GM20431 (cell line): ENCODE measurements around the gene LMO7.

Experiments
- in situ Hi-C: fragments of 300-500 bp; cut with MseI, MboI; formaldehyde crosslinking; loops from one replicate; pipeline ENCODE4 v1.15.0; 2020; ENCODE audit warnings: low sequenced_read_pairs; ENCODE audit not compliant: unreplicated experiment

The LMO7 gene

GRCh38 chr13:75645141-75645540, 9.0 kb downstream of the LMO7 start:
- in situ Hi-C loops, result no loop called here

GRCh38 chr13:75647126-75647784, 11.1 kb downstream of the LMO7 start:
- in situ Hi-C loops, result no loop called here

- in situ Hi-C loops, result no loop called here
Measured at GRCh38 chr13:75648446-75648845, 12.3 kb downstream of the LMO7 start.

GRCh38 chr13:75651013-75651412, 14.9 kb downstream of the LMO7 start:
- in situ Hi-C loops, result no loop called here

- in situ Hi-C loops, result no loop called here
Measured at GRCh38 chr13:75652726-75653125, 16.6 kb downstream of the LMO7 start.

- in situ Hi-C loops, result no loop called here
Measured at GRCh38 chr13:75656425-75656989, 20.4 kb downstream of the LMO7 start.

GRCh38 chr13:75657111-75657510, 21.0 kb downstream of the LMO7 start:
- in situ Hi-C loops, result no loop called here

GRCh38 chr13:75660694-75661093, 24.6 kb downstream of the LMO7 start:
- in situ Hi-C loops, result no loop called here

- in situ Hi-C loops, result no loop called here
Measured at GRCh38 chr13:75661443-75661842, 25.3 kb downstream of the LMO7 start.

GRCh38 chr13:75666646-75667351, 30.7 kb downstream of the LMO7 start:
- in situ Hi-C loops, result no loop called here

- in situ Hi-C loops, result no loop called here
Measured at GRCh38 chr13:75669706-75670105, 33.6 kb downstream of the LMO7 start.

GRCh38 chr13:75670496-75670895, 34.4 kb downstream of the LMO7 start:
- in situ Hi-C loops, result no loop called here

GRCh38 chr13:75675421-75675820, 39.3 kb downstream of the LMO7 start:
- in situ Hi-C loops, result loop anchor here (25.0 kb wide), 3 partner anchors 187 to 1237 kb away; no protein-coding TSS in a partner anchor

GRCh38 chr13:75679459-75679858, 43.3 kb downstream of the LMO7 start:
- in situ Hi-C loops, result loop anchor here (25.0 kb wide), 3 partner anchors 183 to 1233 kb away; no protein-coding TSS in a partner anchor

- in situ Hi-C loops, result loop anchor here (25.0 kb wide), 3 partner anchors 182 to 1232 kb away; no protein-coding TSS in a partner anchor
Measured at GRCh38 chr13:75680251-75680650, 44.1 kb downstream of the LMO7 start.

- in situ Hi-C loops, result loop anchor here (25.0 kb wide), 3 partner anchors 180 to 1230 kb away; no protein-coding TSS in a partner anchor
Measured at GRCh38 chr13:75682326-75682725, 46.2 kb downstream of the LMO7 start.

- in situ Hi-C loops, result loop anchor here (25.0 kb wide), 3 partner anchors 177 to 1227 kb away; no protein-coding TSS in a partner anchor
Measured at GRCh38 chr13:75685239-75685697, 49.1 kb downstream of the LMO7 start.

GRCh38 chr13:75687150-75687763, 51.1 kb downstream of the LMO7 start:
- in situ Hi-C loops, result loop anchor here (25.0 kb wide), 3 partner anchors 175 to 1225 kb away; no protein-coding TSS in a partner anchor

GRCh38 chr13:75689686-75690085, 53.6 kb downstream of the LMO7 start:
- in situ Hi-C loops, result loop anchor here (25.0 kb wide), 3 partner anchors 173 to 1223 kb away; no protein-coding TSS in a partner anchor

GRCh38 chr13:75690607-75691006, 54.5 kb downstream of the LMO7 start:
- in situ Hi-C loops, result loop anchor here (25.0 kb wide), 3 partner anchors 172 to 1222 kb away; no protein-coding TSS in a partner anchor
